ENCODE results near the gene ADCY5.

GRCh38 chr3:123380261-123380660 is 68.6 kb downstream of the ADCY5 start:
- TF ChIP-seq POLR2A (IDR thresholded peaks at IDR 0.05), result no peak
- TF ChIP-seq, protein P1, sequence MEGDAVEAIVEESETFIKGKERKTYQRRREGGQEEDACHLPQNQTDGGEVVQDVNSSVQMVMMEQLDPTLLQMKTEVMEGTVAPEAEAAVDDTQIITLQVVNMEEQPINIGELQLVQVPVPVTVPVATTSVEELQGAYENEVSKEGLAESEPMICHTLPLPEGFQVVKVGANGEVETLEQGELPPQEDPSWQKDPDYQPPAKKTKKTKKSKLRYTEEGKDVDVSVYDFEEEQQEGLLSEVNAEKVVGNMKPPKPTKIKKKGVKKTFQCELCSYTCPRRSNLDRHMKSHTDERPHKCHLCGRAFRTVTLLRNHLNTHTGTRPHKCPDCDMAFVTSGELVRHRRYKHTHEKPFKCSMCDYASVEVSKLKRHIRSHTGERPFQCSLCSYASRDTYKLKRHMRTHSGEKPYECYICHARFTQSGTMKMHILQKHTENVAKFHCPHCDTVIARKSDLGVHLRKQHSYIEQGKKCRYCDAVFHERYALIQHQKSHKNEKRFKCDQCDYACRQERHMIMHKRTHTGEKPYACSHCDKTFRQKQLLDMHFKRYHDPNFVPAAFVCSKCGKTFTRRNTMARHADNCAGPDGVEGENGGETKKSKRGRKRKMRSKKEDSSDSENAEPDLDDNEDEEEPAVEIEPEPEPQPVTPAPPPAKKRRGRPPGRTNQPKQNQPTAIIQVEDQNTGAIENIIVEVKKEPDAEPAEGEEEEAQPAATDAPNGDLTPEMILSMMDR (IDR thresholded peaks at IDR 0.05), result no peak

All from prostate gland (tissue), 2 donors.